NCI-H1105 treated with DMSO at 0.1 percent for 48 hours (cell line): ENCODE results near the gene MINDY3.

Experiments used
- DNase-seq: peaks from one replicate; lab custom pipeline; 2025; lab: John Stamatoyannopoulos, UW

Gene MINDY3

GRCh38 chr10:15805395-15806058 lies 54.8 kb downstream of the MINDY3 start:
- no peak for DNase-seq

GRCh38 chr10:15804109-15804508 lies 56.2 kb downstream of the MINDY3 start:
- no peak for DNase-seq

GRCh38 chr10:15802375-15802949 lies 57.8 kb downstream of the MINDY3 start:
- DNase-seq, result no peak

GRCh38 chr10:15801641-15802040 lies 58.7 kb downstream of the MINDY3 start:
- no peak for DNase-seq

GRCh38 chr10:15801147-15801546 lies 59.2 kb downstream of the MINDY3 start:
- DNase-seq, result no peak

GRCh38 chr10:15797346-15797745 lies 63.0 kb downstream of the MINDY3 start:
- no peak for DNase-seq

GRCh38 chr10:15796762-15797161 lies 63.5 kb downstream of the MINDY3 start:
- no peak for DNase-seq

GRCh38 chr10:15796098-15796759 lies 64.1 kb downstream of the MINDY3 start:
- no peak for DNase-seq

GRCh38 chr10:15795036-15795792 lies 65.1 kb downstream of the MINDY3 start:
- no peak for DNase-seq

GRCh38 chr10:15794569-15794968 lies 65.7 kb downstream of the MINDY3 start:
- DNase-seq, result no peak

GRCh38 chr10:15793664-15794063 lies 66.6 kb downstream of the MINDY3 start:
- DNase-seq, result no peak

GRCh38 chr10:15792777-15793176 lies 67.5 kb downstream of the MINDY3 start:
- DNase-seq, result no peak

GRCh38 chr10:15791816-15792524 lies 68.3 kb downstream of the MINDY3 start:
- no peak for DNase-seq

- no peak for DNase-seq
These were observed 70.3 kb downstream of the MINDY3 start for GRCh38 chr10:15789793-15790525.

- DNase-seq, result no peak
These were observed 72.9 kb downstream of the MINDY3 start for GRCh38 chr10:15787426-15787825.

GRCh38 chr10:15784662-15785300 lies 75.5 kb downstream of the MINDY3 start:
- no peak for DNase-seq

- DNase-seq, result no peak
These were observed 76.2 kb downstream of the MINDY3 start for GRCh38 chr10:15783941-15784636.

GRCh38 chr10:15782851-15783250 lies 77.5 kb downstream of the MINDY3 start:
- DNase-seq, result no peak

- no peak for DNase-seq
These were observed 78.8 kb downstream of the MINDY3 start for GRCh38 chr10:15781381-15781960.
